RCC 7860 (cell line): ENCODE data around the gene LRMDA.
A peak's percentile ranks its signal among the peaks of the same experiment; 100 is the strongest.
"Not testable (repeated sequence)": the region's sequence is repeated elsewhere in the genome, so short reads cannot be mapped to it uniquely, and the experiment has no call there.

Experiments
- DNase-seq: peaks from one replicate; pipeline ENCODE4 v3.0.0-alpha.2; 2015; ENCODE audit warnings: low spot score
- FAIRE-seq: peaks from 2 replicates; lab custom pipeline; 2012; peaks lifted over from hg19 to GRCh38; lab: Jason Lieb, UNC

The LRMDA gene

GRCh38 chr10:76047521-76047920 lies 616.1 kb downstream of the LRMDA start:
- no peak for DNase-seq
- FAIRE-seq = no peak

DNA sequence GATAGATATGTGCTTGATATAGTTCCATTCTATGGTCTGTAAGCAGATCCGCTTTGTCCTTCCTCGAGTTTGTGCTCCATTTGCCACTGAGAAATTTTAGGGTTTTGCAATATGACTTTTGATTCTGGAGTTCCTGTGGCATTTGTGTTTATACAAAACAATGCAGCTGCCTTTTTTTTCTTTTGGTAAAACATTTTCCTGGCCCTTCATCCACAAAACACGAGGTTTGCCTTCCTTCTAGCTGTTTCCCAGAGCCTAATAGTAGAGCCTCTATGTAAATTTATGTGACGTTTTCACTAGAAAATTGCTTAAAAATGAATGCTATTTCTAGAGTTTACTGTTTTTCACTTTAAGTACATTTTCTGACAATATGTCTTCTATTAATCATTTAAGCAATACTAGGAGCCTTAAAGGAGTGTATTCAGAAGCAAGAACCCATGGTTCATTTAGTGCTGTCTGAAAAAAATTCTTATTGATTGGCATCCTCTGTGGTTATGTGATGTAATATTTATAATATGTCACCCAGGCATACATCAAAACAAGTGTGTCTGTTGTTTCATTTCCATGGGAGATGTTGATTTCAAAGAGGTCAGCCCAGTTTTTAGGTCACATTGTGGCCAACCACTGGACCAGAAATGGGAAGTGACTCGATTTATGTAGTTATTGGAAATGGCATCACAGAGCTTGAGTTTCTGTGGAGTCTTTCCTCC lies 618.3 kb downstream of the LRMDA start:
- DNase-seq = no peak
- FAIRE-seq = no peak

- no peak for FAIRE-seq
These were observed 618.8 kb downstream of the LRMDA start for GRCh38 chr10:76050291-76050625.

GRCh38 chr10:76051007-76051936 lies 619.8 kb downstream of the LRMDA start:
- no peak for DNase-seq
- no peak for FAIRE-seq

More at GRCh38 chr10:76050291-76050625, 618.8 kb downstream of the LRMDA start:
- DNase-seq = no peak

DNA sequence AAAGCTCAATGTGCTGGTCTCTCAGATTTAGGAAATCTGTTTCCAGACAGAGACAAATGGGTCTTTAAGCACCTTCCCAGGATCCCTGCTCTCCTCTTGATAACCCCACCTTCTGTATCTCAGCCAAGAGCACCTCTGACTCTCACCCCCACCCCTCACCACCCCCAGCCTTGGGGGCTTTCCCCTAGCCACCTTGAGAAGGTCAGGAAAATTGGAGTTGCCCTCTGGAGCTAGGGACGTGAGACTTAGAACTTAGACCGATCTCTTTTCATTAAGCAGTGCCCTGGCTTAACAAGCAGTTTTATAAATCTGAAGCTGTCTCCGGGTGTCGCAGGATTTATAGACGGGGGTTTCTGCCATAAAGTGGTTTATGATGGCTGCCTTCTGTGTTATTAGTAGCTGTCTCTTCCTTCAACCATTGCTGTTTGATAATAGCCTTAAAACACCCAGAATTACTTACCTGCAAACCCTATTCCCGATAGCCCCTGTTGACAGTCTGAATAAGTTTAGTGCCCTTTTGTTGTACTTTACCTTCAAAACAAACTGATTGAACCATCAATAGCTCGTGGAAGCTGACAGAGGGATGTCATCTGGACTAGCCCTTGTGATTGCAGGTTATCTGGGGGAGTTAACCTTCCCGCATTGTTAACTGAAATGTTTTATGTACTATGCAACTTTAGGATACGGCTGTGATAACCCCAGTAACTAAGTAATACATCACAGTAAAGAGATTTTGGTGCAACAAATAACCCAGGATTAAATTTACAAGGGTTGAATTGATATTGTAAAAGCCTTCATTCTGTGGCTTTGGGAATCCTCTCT lies 621.5 kb downstream of the LRMDA start:
- FAIRE-seq (no peak), DNase-seq (no peak)

DNA sequence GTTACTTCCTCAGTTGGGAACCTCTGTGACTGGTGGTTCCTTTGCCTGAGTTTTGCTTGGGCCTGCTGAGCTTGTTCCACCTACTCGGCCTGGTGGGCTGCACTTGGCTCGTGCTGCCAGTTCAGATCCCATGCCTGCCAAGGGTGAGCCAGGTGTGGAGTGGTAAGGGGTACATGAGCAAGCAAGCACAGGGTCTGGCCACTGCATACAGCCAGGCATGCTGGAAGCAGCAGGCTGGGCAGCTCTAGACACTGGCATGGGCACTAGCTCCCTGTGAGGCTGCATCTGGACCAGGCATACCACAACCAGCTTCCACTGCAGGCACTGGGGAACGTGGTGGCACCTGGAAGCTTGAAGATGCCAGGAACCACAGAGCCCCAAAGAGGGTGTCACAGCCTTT lies 624.0 kb downstream of the LRMDA start:
- DNase-seq (no peak), FAIRE-seq (no peak)

- FAIRE-seq = no peak
These were observed 624.5 kb downstream of the LRMDA start for GRCh38 chr10:76055963-76056362.

GRCh38 chr10:76060993-76061392 lies 629.6 kb downstream of the LRMDA start:
- not testable (repeated sequence) for FAIRE-seq, DNase-seq

More at GRCh38 chr10:76055963-76056362, 624.5 kb downstream of the LRMDA start:
- no peak for DNase-seq

- DNase-seq = no peak
- FAIRE-seq = no peak
These were observed 635.0 kb downstream of the LRMDA start for GRCh38 chr10:76066457-76066856.

DNA sequence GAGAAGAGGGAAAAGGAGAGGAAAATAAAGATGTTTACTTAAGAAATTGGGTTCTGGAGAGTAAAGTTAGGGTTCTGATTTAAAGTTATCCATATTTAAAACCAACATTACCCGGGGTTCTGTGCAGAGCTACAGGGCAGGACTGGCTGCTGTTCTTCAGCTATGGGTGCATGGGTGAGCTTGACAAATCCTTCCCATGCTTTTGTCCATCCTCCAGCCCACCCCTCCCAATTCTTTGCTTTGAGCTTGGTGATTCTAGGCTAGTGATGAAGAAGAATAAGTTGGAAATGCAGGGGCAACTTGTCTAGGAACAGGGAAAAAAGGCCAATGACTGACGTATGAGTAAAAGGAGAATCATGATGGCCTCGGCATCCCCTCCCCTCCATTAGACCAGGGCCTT lies 636.0 kb downstream of the LRMDA start:
- FAIRE-seq = no peak

GRCh38 chr10:76068856-76069255 lies 637.4 kb downstream of the LRMDA start:
- FAIRE-seq = no peak
- DNase-seq = no peak

More for the DNA sequence above, 636.0 kb downstream of the LRMDA start:
- DNase-seq = no peak

DNA sequence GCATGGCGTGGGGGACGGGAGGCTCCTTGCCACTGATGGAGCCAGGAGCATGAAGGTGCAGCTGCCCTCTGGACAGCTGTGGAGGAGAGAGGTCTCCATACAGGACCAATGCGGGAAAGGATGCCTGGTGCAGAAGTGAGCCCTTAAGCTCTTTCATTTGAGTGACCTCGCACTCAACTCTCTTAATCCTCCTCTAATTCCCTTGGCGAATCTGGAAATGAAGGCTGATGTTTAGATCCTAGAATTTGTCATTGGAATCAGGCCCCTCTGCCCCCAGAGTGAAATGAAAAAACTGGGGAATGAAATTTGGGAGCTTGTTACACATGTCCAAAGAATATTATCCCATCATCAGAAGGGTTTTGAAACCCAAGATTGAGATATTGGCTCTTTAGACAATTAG lies 639.5 kb downstream of the LRMDA start:
- DNase-seq = no peak
- FAIRE-seq = no peak

- DNase-seq (no peak), FAIRE-seq (no peak)
These were observed 640.4 kb downstream of the LRMDA start for GRCh38 chr10:76071653-76072365.

GRCh38 chr10:76072384-76072783 lies 641.0 kb downstream of the LRMDA start:
- no peak for DNase-seq
- FAIRE-seq = no peak

DNA sequence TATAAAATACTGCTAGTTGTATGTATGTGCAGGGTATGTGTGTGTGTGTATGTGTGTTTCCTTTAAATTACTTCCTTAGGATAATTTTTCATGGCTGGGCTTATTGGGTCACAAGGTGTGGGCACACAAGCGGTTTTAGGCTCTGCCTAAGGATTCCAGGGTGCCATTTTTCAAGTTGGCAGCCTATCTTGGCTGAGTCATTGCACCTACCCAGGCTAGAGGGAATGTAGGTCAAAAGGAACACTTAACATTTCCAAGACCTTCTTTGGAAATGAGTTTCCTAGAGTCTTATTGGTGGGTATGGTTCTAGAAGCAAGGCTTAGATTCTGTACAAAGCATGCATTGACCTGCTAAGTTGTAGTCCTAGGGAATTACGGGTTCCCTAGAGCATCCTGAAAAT lies 642.1 kb downstream of the LRMDA start:
- DNase-seq = no peak
- FAIRE-seq = no peak

DNA sequence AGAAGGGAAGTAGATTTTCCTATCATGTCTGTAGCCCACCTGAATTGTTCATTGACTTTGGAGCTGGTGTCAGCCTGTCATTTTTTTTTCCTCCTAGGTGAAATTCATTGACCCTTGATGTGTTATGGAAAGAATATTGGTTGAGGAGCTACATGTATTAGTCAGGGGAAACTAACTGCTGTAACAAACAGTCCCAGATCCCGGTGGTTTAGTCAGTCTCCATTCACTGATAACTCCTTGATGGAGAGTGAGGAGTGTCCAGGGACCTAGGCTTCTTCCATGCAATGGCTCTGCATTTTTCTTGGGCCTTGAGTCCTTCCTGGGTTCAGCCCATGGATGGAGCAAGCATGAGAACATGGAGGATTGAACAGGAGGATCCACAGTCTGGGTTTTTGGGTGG lies 643.2 kb downstream of the LRMDA start:
- FAIRE-seq (no peak), DNase-seq (no peak)

DNA sequence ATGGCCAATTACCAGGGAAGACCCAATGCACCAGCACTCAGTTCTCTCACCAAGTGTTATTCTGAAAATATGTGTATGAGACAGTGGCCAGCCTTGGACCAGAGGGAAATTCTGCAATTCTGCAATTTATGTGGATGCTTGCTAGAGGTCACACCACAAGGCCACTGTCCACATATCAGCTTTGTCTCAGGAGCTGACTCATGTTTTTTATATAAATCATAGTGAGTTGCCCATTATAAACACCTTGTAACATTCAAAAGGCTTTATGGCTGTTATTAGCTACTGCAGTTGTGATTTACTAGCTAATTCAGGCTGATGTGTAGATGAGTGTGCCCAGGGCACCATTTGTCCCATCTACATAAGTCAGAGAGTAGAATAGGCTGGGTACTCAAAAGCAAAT lies 649.0 kb downstream of the LRMDA start:
- peak; percentile 49 for DNase-seq

DNA sequence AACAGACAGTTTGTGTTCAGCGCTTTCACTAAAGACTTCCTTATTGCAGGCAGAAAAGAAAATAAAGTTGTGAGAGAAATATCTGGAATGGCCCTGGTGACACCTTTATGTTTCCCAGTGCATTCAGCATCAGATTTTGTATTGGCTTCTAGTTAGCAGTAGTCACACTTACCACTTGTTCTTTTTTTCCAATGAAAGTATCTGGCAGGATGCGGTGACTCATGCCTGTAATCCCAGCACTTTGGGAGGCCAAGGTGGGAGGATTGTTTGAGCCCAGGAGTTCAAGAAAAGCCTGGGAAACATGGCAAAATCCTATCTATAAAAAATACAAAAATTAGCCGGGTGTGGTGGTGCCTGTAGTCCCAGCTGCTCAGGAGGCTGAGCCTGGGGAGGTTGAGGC lies 649.6 kb downstream of the LRMDA start:
- DNase-seq (peak; percentile 36), FAIRE-seq (peak; percentile 50)

More for the DNA sequence above, 649.0 kb downstream of the LRMDA start:
- FAIRE-seq = peak; percentile 75

GRCh38 chr10:76082232-76082631 lies 650.8 kb downstream of the LRMDA start:
- FAIRE-seq = no peak
- DNase-seq = no peak

GRCh38 chr10:76082956-76083355 lies 651.5 kb downstream of the LRMDA start:
- DNase-seq (peak; percentile 87), FAIRE-seq (peak; percentile 90)
